Tongue (tissue), 2 donors: ENCODE data around the gene CASP2. TPM values are rescaled to one million over a fixed set of nuclear protein-coding genes. Genes with fewer than 3 reads are reported as not detected.
"Not testable (repeated sequence)": the region's sequence is repeated elsewhere in the genome, so short reads cannot be mapped to it uniquely, and the experiment has no call there.

Experiments
- DNase-seq: peaks from one replicate; pipeline ENCODE4 v3.0.0-alpha.2; 2015
- total RNA-seq: library from RNA; depleted of rRNA; stranded (reverse); fragments of >200 nt; gene quantifications from one replicate; pipeline ENCODE4 v1.2.3, GENCODE V29; 2014

Gene CASP2
- total RNA-seq, 1 donor from 2014 or later = 27.0 TPM

- DNase-seq = not testable (repeated sequence)
These were observed 24.0 kb upstream of the CASP2 start for GRCh38 chr7:143264196-143264568.

- no peak for DNase-seq
These were observed 23.0 kb upstream of the CASP2 start for GRCh38 chr7:143265017-143265693.

GRCh38 chr7:143269251-143269650, 18.9 kb upstream of the CASP2 start:
- DNase-seq = no peak

- DNase-seq = no peak
These were observed 16.9 kb upstream of the CASP2 start for GRCh38 chr7:143271240-143271639.

DNA sequence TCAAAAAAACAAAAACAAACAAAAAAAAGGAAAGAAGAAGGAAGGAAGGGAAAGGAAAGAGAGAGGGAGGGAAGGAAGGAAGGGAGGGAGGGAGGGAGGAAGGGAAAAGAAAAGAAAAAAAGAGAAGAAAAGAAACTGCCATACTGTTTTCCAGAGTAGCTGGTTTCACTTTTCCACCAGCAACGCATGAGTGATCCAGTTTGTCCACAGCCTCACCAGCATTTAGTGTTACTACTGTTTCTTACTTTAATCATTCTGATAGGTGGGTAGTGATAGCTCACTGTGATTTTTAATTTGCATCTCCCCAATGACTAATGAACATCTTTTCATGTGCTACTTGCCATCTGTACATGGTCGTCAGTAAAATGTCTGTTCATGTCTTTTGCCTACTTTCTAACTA, 15.3 kb upstream of the CASP2 start:
- no peak for DNase-seq

DNA sequence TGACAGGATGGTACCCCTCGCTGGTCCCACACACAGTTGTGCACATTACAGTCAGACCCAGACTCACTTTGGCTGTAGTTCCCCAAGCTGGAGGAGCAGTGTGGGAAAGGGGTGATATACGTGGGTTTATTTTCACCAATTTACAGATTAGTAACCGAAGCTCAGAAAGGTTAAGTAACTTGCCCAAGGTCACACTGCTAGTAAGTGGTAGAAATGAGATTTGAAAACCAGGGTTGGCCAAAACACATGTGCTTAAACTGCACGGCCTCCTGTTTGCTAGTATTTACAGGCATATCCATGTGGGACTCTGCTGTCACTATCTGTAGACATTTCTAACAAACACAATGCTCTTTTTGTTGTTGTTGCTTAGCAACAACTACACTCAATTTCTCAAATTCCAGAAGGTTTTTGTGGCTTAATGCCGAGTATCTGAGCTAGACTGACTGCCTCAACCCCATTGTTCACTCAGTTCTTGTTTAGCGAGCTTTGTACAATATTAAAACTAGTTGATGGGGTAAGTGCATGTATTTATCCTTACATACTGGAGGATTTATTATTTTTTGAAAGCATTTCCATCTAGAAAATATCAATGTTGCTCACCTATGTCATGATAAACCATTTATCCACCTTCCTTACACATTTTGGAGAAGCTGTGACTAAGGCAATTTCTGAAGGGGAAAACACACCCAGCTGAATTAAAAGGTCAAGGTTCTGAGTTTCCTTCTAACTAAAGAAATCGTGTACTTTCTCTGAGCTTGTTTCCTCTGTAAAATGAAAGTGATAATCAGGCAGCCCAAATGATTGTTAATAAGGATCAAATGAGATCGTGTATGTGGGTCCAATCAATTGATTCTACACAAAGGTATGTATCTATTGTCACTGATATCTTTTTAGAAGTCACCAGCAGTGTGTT, 8.7 kb upstream of the CASP2 start:
- DNase-seq = peak; percentile 91

DNA sequence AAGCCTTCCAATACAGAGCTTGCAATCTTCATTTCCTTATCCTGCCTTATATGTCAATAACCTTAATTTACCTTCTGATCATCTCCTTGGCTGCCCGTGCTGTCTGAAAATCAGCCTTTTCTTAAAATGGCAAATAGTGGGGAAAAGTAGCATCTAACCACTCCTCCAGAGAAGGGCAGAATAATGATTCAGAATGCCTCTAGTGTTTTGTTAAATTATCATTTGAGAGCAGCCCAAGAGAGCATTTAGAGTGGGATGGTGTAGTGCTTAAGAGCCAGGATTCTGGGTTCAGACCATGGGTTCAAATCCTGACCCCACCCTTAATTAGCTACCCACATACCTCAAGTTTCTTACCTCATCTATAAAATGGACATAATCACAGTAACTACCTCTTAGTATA, 8.0 kb upstream of the CASP2 start:
- no peak for DNase-seq

DNA sequence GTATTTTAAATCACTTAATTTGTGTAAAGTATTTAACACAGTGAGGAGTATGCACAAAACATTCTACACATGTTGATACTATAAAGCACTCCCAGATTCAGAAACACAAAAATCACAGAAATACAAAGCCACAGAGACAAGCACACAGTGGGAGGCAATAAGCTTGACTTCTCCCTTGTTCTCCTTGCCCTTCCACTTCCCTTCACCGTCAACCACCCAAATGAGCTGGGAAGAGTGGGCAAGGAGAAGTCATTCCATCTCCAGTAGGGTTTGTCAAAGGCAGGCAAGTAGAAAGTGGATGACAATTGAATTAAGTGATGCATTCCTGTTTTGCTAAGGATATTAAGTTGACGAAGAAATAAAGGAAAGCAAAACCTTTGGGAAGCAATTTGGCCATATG, 7.6 kb upstream of the CASP2 start:
- DNase-seq = no peak

DNA sequence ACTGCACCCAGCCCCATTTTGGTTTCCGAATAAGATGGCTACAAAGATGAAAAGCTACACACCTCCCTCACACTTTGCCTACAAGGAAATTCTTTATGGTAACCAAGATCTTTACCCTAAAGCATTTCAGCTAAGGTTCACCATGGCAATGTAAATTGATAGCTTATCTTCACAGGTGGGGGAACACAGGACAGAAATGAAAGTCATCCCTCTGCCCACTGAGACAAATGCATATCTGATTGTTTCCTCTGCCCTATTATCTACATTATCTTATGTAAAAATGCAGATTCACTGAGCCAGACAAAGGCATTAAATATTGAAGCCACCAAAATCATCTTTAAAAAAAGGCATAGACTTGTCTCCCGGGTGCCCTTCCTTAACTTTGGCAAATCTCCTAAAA, 6.6 kb upstream of the CASP2 start:
- DNase-seq = no peak

DNA sequence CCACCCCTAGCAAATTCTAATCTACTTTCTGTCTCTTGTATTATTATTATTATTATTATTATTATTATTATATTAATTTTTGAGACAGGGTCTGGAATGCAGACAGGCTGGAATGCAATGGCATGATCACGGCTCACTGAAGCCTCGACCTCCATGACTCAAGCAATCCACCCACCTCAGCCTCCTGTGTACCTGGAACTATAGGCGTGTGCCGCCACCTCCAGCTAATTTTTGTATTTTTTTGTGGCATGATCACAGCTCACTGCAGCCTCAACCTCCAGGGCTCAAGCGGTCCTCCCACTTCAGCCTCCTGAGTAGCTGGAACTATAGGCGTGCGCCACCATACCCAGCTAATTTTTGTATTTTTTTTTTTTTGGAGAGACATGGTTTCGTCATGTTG, 6.0 kb upstream of the CASP2 start:
- no peak for DNase-seq

GRCh38 chr7:143283381-143283780, 4.8 kb upstream of the CASP2 start:
- DNase-seq = no peak

- DNase-seq = peak; percentile 36
These were observed 3.3 kb upstream of the CASP2 start, which contains the start of gene TMEM139 for GRCh38 chr7:143284591-143285469. Gene TMEM139 (plus strand): TSS chr7:143284958. CDS start chr7:143285958, 1,000 bp downstream.

GRCh38 chr7:143285470-143285778, 2.7 kb upstream of the CASP2 start:
- no peak for DNase-seq

DNA sequence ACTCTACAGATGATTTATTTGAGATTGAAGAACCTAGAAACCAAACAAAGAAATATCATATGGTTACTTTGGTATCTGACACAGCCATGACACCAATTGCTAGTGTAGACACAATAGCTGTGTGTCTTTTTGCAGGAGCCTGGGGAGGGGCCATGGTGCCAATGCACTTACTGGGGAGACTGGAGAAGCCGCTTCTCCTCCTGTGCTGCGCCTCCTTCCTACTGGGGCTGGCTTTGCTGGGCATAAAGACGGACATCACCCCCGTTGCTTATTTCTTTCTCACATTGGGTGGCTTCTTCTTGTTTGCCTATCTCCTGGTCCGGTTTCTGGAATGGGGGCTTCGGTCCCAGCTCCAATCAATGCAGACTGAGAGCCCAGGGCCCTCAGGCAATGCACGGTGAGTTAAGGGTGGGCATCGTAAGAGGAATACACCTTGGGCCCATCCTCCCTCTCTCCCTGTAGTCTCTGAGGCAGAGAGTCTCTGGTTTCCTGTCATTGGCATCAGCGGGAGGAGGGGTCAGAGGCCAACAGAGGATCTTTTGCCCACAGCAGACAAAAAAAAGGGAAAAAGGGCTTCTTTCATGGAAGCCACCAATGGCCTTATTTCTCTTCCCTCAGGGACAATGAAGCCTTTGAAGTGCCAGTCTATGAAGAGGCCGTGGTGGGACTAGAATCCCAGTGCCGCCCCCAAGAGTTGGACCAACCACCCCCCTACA, 2.2 kb upstream of the CASP2 start:
- no peak for DNase-seq

DNA sequence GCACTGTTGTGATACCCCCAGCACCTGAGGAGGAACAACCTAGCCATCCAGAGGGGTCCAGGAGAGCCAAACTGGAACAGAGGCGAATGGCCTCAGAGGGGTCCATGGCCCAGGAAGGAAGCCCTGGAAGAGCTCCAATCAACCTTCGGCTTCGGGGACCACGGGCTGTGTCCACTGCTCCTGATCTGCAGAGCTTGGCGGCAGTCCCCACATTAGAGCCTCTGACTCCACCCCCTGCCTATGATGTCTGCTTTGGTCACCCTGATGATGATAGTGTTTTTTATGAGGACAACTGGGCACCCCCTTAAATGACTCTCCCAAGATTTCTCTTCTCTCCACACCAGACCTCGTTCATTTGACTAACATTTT, 1.6 kb upstream of the CASP2 start:
- DNase-seq = no peak

- DNase-seq = no peak
These were observed 714 bp upstream of the CASP2 start for GRCh38 chr7:143287339-143287934.

- DNase-seq = no peak
These were observed 685 bp downstream of the CASP2 start for GRCh38 chr7:143288836-143289235.

- DNase-seq = no peak
These were observed 1.3 kb downstream of the CASP2 start for GRCh38 chr7:143289421-143289820.

- DNase-seq = not testable (repeated sequence)
These were observed 1.7 kb downstream of the CASP2 start for GRCh38 chr7:143289888-143290287.

- DNase-seq = no peak
These were observed 2.1 kb downstream of the CASP2 start for GRCh38 chr7:143290293-143290692.

- no peak for DNase-seq
These were observed 4.7 kb downstream of the CASP2 start for GRCh38 chr7:143292876-143293275.

DNA sequence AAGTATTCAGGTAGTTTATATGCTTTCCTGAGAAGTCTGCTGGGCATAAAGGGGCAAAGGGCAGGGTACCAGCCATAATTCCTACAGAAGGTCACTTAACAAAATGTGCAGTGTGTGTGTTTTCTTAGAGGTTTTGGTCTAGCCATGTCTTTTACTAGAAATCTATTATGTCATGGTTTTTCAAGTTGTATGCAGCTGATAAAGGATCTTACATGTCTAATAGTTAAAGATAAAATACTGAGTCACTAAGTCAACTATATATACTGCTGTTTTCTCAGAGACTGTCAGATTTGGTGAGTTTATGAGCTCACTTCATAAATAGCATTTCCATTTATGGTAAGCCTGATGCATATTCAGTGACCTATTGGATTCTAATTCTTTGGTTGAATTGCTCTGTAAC, 7.7 kb downstream of the CASP2 start:
- DNase-seq = no peak
